ENCODE data around the gene TMEM108. TPM values are rescaled to one million over a fixed set of nuclear protein-coding genes. Genes with fewer than 3 reads are reported as not detected.

The TMEM108 gene
- total and polyA plus RNA-seq, 2 of the 4 experiments (the other 2 are of a cell fraction) = 0.18 to 2.2 TPM

- Histone ChIP-seq H3K4me2 (ENCODE audit: low read depth, low read length) (no peak overlapping the region), H2AFZ (replicated peaks; ENCODE audit: low read length, poor library complexity) (no peak overlapping the region), H4K91ac (ENCODE audit: insufficient read depth, low read depth, low read length) (no peak overlapping the region), H3K56ac (ENCODE audit: extremely low read depth, insufficient read depth, low read length) (no peak overlapping the region), H3K27me3 (ENCODE audit: control insufficient read depth, insufficient read depth, low read length) (no peaks in the 10 kb centered on the region), H2AK9ac (replicated peaks; ENCODE audit: low read depth, low read length, poor library complexity) (no peak overlapping the region), H3K4me3 (ENCODE audit: insufficient read depth, low read depth, low read length) (no peak overlapping the region), H3K79me1 (ENCODE audit: low read depth in 1 of 2, low read length in 2 of 2) (no peaks in the 10 kb centered on the region), H3K9me1 (ENCODE audit: insufficient read depth, low read length) (no peaks in the 10 kb centered on the region), H2BK120ac (ENCODE audit: low read depth, low read length) (no peak overlapping the region), H3K9me3 (ENCODE audit: control insufficient read depth, insufficient read depth, low read length) (no peaks in the 10 kb centered on the region), H3K27ac (ENCODE audit: insufficient read depth, low read length) (no peak overlapping the region), H3K14ac (replicated peaks; ENCODE audit: low read depth, low read length) (no peak overlapping the region), H4K20me1 (ENCODE audit: insufficient read depth, low read length) (no peaks in the 10 kb centered on the region), H4K8ac (ENCODE audit: low read depth in 2 of 2, low read length in 2 of 2) (no peak overlapping the region), H2AK5ac (ENCODE audit: low read depth, low read length) (no peak overlapping the region), H3K4me1 (ENCODE audit: control insufficient read depth, insufficient read depth, low read length) (no peaks in the 10 kb centered on the region), H2BK15ac (ENCODE audit: low read depth, low read length) (no peak overlapping the region), H2BK20ac (ENCODE audit: low read depth, low read length) (no peak overlapping the region), H3K4ac (ENCODE audit: low read depth, low read length) (no peak overlapping the region), H4K5ac (ENCODE audit: low read depth, low read length) (no peak overlapping the region), H2BK5ac (ENCODE audit: low read depth, low read length, poor library complexity, severe bottlenecking) (no peak overlapping the region), H3K18ac (ENCODE audit: low read depth, low read length) (no peak overlapping the region), H3K23ac (ENCODE audit: low read depth, low read length) (no peak overlapping the region), H3K36me3 (ENCODE audit: control insufficient read depth, insufficient read depth, low read length) (no peaks in the 10 kb centered on the region), H3K9ac (ENCODE audit: low read depth, low read length) (no peak overlapping the region)
- intact Hi-C loops (cut with micrococcal nuclease) (no loop called here), in situ Hi-C loops (cut with MboI; ENCODE audit: low sequenced_read_pairs) (no loop called here), dilution Hi-C loops (cut with HindIII; ENCODE audit: low sequenced_read_pairs, unreplicated experiment) (no loop called here)
- POLR2A ChIA-PET (ENCODE audit: unreplicated experiment) = no interaction called here
- WGBS, 2 experiments (ENCODE audit: extremely low coverage in 2 of 2, insufficient read length in 1 of 2) = no CpG with 5 or more reads among the region's 2 CpGs
- TF ChIP-seq CHD1 (IDR thresholded peaks at IDR 0.05; ENCODE audit: low read depth, low read length) (no peak), FOS (IDR thresholded peaks at IDR 0.05; ENCODE audit: low read depth, low read length) (no peak), RCOR1 (IDR thresholded peaks at IDR 0.05; ENCODE audit: insufficient replicate concordance, low read length) (no peak), CTCF (conservative IDR thresholded peaks at IDR 0.05; ENCODE audit: low read depth, low read length) (no peak), MAZ (IDR thresholded peaks at IDR 0.05; ENCODE audit: borderline replicate concordance, low read depth, low read length) (no peak), CEBPB (IDR thresholded peaks at IDR 0.05; ENCODE audit: low read depth, low read length) (no peak), NFE2L2 (IDR thresholded peaks at IDR 0.05; ENCODE audit: low read depth, low read length) (no peak), RFX5 (IDR thresholded peaks at IDR 0.05; ENCODE audit: low read depth, low read length) (no peak), MXI1 (IDR thresholded peaks at IDR 0.05; ENCODE audit: borderline replicate concordance, low read depth, low read length) (no peak), MAFK (IDR thresholded peaks at IDR 0.05; ENCODE audit: low read depth, low read length) (no peak)
- TF ChIP-seq, protein P1, sequence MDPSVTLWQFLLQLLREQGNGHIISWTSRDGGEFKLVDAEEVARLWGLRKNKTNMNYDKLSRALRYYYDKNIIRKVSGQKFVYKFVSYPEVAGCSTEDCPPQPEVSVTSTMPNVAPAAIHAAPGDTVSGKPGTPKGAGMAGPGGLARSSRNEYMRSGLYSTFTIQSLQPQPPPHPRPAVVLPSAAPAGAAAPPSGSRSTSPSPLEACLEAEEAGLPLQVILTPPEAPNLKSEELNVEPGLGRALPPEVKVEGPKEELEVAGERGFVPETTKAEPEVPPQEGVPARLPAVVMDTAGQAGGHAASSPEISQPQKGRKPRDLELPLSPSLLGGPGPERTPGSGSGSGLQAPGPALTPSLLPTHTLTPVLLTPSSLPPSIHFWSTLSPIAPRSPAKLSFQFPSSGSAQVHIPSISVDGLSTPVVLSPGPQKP (IDR thresholded peaks at IDR 0.05; ENCODE audit: borderline replicate concordance, low read depth, low read length) = no peak
- ATAC-seq (ENCODE audit: low read depth) (no peak), DNase-seq (no peak)
- no TSS peak for BruUV-seq (replicated peaks)
- CTCF ChIA-PET = no interaction called here
Observed at GRCh38 chr3:133089906-133090485, 51.8 kb downstream of the TMEM108 start.
